WTC11 (cell line): ENCODE data around the gene C9orf153.

Experiments
- CREB1 ChIP-seq: sonication (generic); formaldehyde crosslinking; IDR thresholded peaks from 2 replicates; pipeline ENCODE4 v1.8.0; 2023; ENCODE audit warnings: mild to moderate bottlenecking, missing genetic modification reagents
- IRF2 ChIP-seq: sonication (generic); formaldehyde crosslinking; IDR thresholded peaks from 2 replicates; pipeline ENCODE4 v1.8.0; 2022; ENCODE audit warnings: low read depth, missing genetic modification reagents, borderline replicate concordance
- NR2C2 ChIP-seq: sonication (generic); formaldehyde crosslinking; IDR thresholded peaks from 2 replicates; pipeline ENCODE4 v1.8.0; 2022; ENCODE audit warnings: mild to moderate bottlenecking, missing genetic modification reagents
- TF ChIP-seq, protein P1 (sequence below): fragments of 200-600 bp; IDR thresholded peaks from 2 replicates; pipeline ENCODE4 v1.8.0; 2022; ENCODE audit warnings: antibody characterized with exemption
- TF ChIP-seq, protein P2 (sequence below): sonication (generic); formaldehyde crosslinking; IDR thresholded peaks from 2 replicates; pipeline ENCODE4 v1.8.1; 2023; ENCODE audit warnings: mild to moderate bottlenecking, missing genetic modification reagents, moderate library complexity
- TF ChIP-seq, protein P3 (sequence below): sonication (generic); formaldehyde crosslinking; IDR thresholded peaks from 2 replicates; pipeline ENCODE4 v1.8.0; 2022; ENCODE audit warnings: mild to moderate bottlenecking, missing genetic modification reagents

DNA sequence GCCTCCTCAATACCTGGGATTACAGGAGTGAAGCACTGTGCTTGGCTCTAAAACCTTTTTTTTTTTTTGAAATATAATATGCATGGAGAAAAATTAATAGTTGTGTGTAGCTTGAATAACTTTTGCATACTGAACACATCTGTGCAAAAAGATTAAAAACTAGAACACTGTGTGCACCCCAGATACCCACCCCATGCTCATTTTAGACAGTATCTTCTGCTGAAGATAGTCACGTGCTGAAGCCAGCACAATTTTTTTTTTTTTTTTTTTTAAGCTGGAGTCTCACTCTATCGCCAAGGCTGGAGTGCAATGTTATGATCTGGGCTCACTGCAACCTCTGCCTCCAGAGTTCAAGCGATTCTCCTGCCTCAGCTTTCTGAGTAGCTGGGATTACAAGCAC, 39.9 kb downstream of the C9orf153 start:
- TF ChIP-seq NR2C2 (no peak), IRF2 (CRISPR knock-in tag) (no peak), CREB1 (CRISPR knock-in tag) (no peak)
- TF ChIP-seq, protein P1, sequence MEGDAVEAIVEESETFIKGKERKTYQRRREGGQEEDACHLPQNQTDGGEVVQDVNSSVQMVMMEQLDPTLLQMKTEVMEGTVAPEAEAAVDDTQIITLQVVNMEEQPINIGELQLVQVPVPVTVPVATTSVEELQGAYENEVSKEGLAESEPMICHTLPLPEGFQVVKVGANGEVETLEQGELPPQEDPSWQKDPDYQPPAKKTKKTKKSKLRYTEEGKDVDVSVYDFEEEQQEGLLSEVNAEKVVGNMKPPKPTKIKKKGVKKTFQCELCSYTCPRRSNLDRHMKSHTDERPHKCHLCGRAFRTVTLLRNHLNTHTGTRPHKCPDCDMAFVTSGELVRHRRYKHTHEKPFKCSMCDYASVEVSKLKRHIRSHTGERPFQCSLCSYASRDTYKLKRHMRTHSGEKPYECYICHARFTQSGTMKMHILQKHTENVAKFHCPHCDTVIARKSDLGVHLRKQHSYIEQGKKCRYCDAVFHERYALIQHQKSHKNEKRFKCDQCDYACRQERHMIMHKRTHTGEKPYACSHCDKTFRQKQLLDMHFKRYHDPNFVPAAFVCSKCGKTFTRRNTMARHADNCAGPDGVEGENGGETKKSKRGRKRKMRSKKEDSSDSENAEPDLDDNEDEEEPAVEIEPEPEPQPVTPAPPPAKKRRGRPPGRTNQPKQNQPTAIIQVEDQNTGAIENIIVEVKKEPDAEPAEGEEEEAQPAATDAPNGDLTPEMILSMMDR, result no peak
- TF ChIP-seq, protein P2, sequence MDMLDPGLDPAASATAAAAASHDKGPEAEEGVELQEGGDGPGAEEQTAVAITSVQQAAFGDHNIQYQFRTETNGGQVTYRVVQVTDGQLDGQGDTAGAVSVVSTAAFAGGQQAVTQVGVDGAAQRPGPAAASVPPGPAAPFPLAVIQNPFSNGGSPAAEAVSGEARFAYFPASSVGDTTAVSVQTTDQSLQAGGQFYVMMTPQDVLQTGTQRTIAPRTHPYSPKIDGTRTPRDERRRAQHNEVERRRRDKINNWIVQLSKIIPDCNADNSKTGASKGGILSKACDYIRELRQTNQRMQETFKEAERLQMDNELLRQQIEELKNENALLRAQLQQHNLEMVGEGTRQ, result no peak
- TF ChIP-seq, protein P3, sequence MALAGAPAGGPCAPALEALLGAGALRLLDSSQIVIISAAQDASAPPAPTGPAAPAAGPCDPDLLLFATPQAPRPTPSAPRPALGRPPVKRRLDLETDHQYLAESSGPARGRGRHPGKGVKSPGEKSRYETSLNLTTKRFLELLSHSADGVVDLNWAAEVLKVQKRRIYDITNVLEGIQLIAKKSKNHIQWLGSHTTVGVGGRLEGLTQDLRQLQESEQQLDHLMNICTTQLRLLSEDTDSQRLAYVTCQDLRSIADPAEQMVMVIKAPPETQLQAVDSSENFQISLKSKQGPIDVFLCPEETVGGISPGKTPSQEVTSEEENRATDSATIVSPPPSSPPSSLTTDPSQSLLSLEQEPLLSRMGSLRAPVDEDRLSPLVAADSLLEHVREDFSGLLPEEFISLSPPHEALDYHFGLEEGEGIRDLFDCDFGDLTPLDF (CRISPR knock-in tag), result no peak
